ENCODE results near the gene CAP2.
"Not testable (repeated sequence)": the region's sequence is repeated elsewhere in the genome, so short reads cannot be mapped to it uniquely, and the experiment has no call there.

Gene CAP2

GRCh38 chr6:17503051-17503450, 109.7 kb downstream of the CAP2 start:
- DNase-seq (ENCODE audit: low spot score): no peak

GRCh38 chr6:17504005-17504404, 110.6 kb downstream of the CAP2 start:
- DNase-seq (ENCODE audit: low spot score): no peak

GRCh38 chr6:17505062-17505476, 111.7 kb downstream of the CAP2 start:
- no peak for DNase-seq (ENCODE audit: low spot score)

- DNase-seq (ENCODE audit: low spot score): no peak
Observed at GRCh38 chr6:17505767-17506280, 112.4 kb downstream of the CAP2 start.

- DNase-seq (ENCODE audit: low spot score): no peak
Observed at GRCh38 chr6:17506531-17506930, 113.1 kb downstream of the CAP2 start.

GRCh38 chr6:17506962-17507361, 113.6 kb downstream of the CAP2 start:
- DNase-seq (ENCODE audit: low spot score): no peak

- no peak for DNase-seq (ENCODE audit: low spot score)
Observed at GRCh38 chr6:17511084-17511483, 117.7 kb downstream of the CAP2 start.

GRCh38 chr6:17511580-17511979, 118.2 kb downstream of the CAP2 start:
- no peak for DNase-seq (ENCODE audit: low spot score)

- DNase-seq (ENCODE audit: low spot score): no peak
Observed at GRCh38 chr6:17519120-17519519, 125.7 kb downstream of the CAP2 start.

- DNase-seq (ENCODE audit: low spot score): no peak
Observed at GRCh38 chr6:17525637-17526036, 132.2 kb downstream of the CAP2 start.

GRCh38 chr6:17527076-17527475, 133.7 kb downstream of the CAP2 start:
- DNase-seq (ENCODE audit: low spot score): no peak

GRCh38 chr6:17530321-17530835, 137.0 kb downstream of the CAP2 start:
- DNase-seq (ENCODE audit: low spot score): no peak

- DNase-seq (ENCODE audit: low spot score): no peak
Observed at GRCh38 chr6:17536586-17536985, 143.2 kb downstream of the CAP2 start.

- DNase-seq (ENCODE audit: low spot score): no peak
Observed at GRCh38 chr6:17542243-17542642, 148.8 kb downstream of the CAP2 start.

- not testable (repeated sequence) for DNase-seq (ENCODE audit: low spot score)
Observed at GRCh38 chr6:17545681-17546080, 152.3 kb downstream of the CAP2 start.

- no peak for DNase-seq (ENCODE audit: low spot score)
Observed at GRCh38 chr6:17551383-17551958, 158.1 kb downstream of the CAP2 start.

GRCh38 chr6:17552861-17553260, 159.5 kb downstream of the CAP2 start:
- DNase-seq (ENCODE audit: low spot score): no peak

GRCh38 chr6:17556014-17556413, 162.6 kb downstream of the CAP2 start:
- DNase-seq (ENCODE audit: low spot score): no peak

GRCh38 chr6:17562636-17563035, 169.2 kb downstream of the CAP2 start:
- DNase-seq (ENCODE audit: low spot score): no peak

- no peak for DNase-seq (ENCODE audit: low spot score)
Observed at GRCh38 chr6:17565399-17565798, 172.0 kb downstream of the CAP2 start.

- no peak for DNase-seq (ENCODE audit: low spot score)
Observed at GRCh38 chr6:17574866-17575560, 181.6 kb downstream of the CAP2 start.

GRCh38 chr6:17577059-17577458, 183.7 kb downstream of the CAP2 start:
- no peak for DNase-seq (ENCODE audit: low spot score)

GRCh38 chr6:17580518-17581048, 187.2 kb downstream of the CAP2 start:
- DNase-seq (ENCODE audit: low spot score): no peak
